ENCODE data around the gene CNGB1. TPM values are rescaled to one million over a fixed set of nuclear protein-coding genes. Genes with fewer than 3 reads are reported as not detected.
A peak's percentile ranks its signal among the peaks of the same experiment; 100 is the strongest.

The CNGB1 gene
- polyA plus RNA-seq, 2 of the 4 experiments (the other 2 are of a cell fraction), result 0.23 to 0.39 TPM

- H3K27ac ChIP-seq, result peak overlapping the region in 1 of 2 experiments; percentile 94; a peak in 3 of 6 replicates
- H3K9me3 ChIP-seq, result no peaks in the 10 kb centered on the region
- DNase-seq (ENCODE audit: low read depth in 1 of 2, low spot score in 1 of 2), result no peak
- POLR2A ChIA-PET, result no interaction called here
- H3K4me3 ChIP-seq, result no peak overlapping the region
- H3K4me2 ChIP-seq, result no peak overlapping the region
- H3K4me1 ChIP-seq, result peaks cover 29% of the 10 kb centered on the region
- TF ChIP-seq BHLHE40 (IDR thresholded peaks at IDR 0.05; ENCODE audit: low read depth, low read length), result no peak
- no peak for TF ChIP-seq TP53 (CRISPR knock-in tag; IDR thresholded peaks at IDR 0.05)
- no peak for TF ChIP-seq CEBPB (IDR thresholded peaks at IDR 0.05)
- no peak for TF ChIP-seq RFX5 (IDR thresholded peaks at IDR 0.05)
- no peak for TF ChIP-seq ZC3H11A (IDR thresholded peaks at IDR 0.05)
- TF ChIP-seq CHD2 (IDR thresholded peaks at IDR 0.05; ENCODE audit: low read length, partially characterized antibody), result no peak
- TF ChIP-seq, protein P1, sequence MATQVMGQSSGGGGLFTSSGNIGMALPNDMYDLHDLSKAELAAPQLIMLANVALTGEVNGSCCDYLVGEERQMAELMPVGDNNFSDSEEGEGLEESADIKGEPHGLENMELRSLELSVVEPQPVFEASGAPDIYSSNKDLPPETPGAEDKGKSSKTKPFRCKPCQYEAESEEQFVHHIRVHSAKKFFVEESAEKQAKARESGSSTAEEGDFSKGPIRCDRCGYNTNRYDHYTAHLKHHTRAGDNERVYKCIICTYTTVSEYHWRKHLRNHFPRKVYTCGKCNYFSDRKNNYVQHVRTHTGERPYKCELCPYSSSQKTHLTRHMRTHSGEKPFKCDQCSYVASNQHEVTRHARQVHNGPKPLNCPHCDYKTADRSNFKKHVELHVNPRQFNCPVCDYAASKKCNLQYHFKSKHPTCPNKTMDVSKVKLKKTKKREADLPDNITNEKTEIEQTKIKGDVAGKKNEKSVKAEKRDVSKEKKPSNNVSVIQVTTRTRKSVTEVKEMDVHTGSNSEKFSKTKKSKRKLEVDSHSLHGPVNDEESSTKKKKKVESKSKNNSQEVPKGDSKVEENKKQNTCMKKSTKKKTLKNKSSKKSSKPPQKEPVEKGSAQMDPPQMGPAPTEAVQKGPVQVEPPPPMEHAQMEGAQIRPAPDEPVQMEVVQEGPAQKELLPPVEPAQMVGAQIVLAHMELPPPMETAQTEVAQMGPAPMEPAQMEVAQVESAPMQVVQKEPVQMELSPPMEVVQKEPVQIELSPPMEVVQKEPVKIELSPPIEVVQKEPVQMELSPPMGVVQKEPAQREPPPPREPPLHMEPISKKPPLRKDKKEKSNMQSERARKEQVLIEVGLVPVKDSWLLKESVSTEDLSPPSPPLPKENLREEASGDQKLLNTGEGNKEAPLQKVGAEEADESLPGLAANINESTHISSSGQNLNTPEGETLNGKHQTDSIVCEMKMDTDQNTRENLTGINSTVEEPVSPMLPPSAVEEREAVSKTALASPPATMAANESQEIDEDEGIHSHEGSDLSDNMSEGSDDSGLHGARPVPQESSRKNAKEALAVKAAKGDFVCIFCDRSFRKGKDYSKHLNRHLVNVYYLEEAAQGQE (IDR thresholded peaks at IDR 0.05), result no peak
- TF ChIP-seq HOXB5 (CRISPR knock-in tag; IDR thresholded peaks at IDR 0.05), result no peak
- TF ChIP-seq EP300 (IDR thresholded peaks at IDR 0.05), result no peak
- TF ChIP-seq USF2 (IDR thresholded peaks at IDR 0.05), result no peak
- TF ChIP-seq GATA3 (IDR thresholded peaks at IDR 0.05; ENCODE audit: borderline replicate concordance), result no peak
- TF ChIP-seq JUNB (IDR thresholded peaks at IDR 0.05), result no peak
- TF ChIP-seq KDM1A (IDR thresholded peaks at IDR 0.05; ENCODE audit: low read depth), result no peak
- no peak for TF ChIP-seq FOXS1 (CRISPR knock-in tag; IDR thresholded peaks at IDR 0.05)
- TF ChIP-seq NPAS2 (CRISPR knock-in tag; IDR thresholded peaks at IDR 0.05; ENCODE audit: borderline replicate concordance), result no peak
- no peak for ATAC-seq
- 92% methylated on average over 1 of the region's 1 CpG for WGBS (ENCODE audit: missing lambda C conversion rate)
- no peak for FAIRE-seq
- CTCF ChIA-PET, result interaction anchor here (0.9 kb wide), 1 partner anchor 13 kb away, joined by 6 read pairs; no protein-coding TSS in a partner anchor
These were observed 84.5 kb downstream of the CNGB1 start for GRCh38 chr16:57886427-57886826.

- Histone ChIP-seq H3K27ac (peak overlapping the region in 1 of 2 experiments; percentile 67; a peak in 4 of 6 replicates), H3K4me3 (no peak overlapping the region), H3K4me1 (peaks cover 13% of the 10 kb centered on the region), H3K9me3 (no peaks in the 10 kb centered on the region), H3K4me2 (no peak overlapping the region)
- CTCF ChIA-PET, result interaction anchor here (0.6 to 2.8 kb wide), 3 partner anchors 11 to 25 kb away, joined by 3 to 8 read pairs (median 7); no protein-coding TSS in a partner anchor
- FAIRE-seq (no peak), ATAC-seq (peak; percentile 34; a peak in 4 of 6 replicates), DNase-seq (ENCODE audit: low read depth in 1 of 2, low spot score in 1 of 2) (no peak)
- POLR2A ChIA-PET, result no interaction called here
- TF ChIP-seq, protein P2, sequence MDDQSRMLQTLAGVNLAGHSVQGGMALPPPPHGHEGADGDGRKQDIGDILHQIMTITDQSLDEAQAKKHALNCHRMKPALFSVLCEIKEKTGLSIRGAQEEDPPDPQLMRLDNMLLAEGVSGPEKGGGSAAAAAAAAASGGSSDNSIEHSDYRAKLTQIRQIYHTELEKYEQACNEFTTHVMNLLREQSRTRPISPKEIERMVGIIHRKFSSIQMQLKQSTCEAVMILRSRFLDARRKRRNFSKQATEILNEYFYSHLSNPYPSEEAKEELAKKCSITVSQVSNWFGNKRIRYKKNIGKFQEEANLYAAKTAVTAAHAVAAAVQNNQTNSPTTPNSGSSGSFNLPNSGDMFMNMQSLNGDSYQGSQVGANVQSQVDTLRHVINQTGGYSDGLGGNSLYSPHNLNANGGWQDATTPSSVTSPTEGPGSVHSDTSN (IDR thresholded peaks at IDR 0.05), result no peak
- TF ChIP-seq E2F6 (IDR thresholded peaks at IDR 0.05; ENCODE audit: borderline replicate concordance, low read depth) (no peak), GATA3 (IDR thresholded peaks at IDR 0.05; ENCODE audit: borderline replicate concordance) (no peak)
- 78% methylated on average over 7 of the region's 7 CpGs for WGBS (ENCODE audit: missing lambda C conversion rate)
These were observed 86.2 kb downstream of the CNGB1 start for GRCh38 chr16:57884655-57885133.
